Endothelial cell of umbilical vein (primary cell): ENCODE data around the gene CCDC186.

Experiments used
- CTCF ChIP-seq, 2 donors: IDR thresholded peaks; 1 replicate in 1 of 2; 2 replicates in 1 of 2; pipeline ENCODE4 v1.5.1; 2011; ENCODE audit warnings: low read length in 2 of 2, mild to moderate bottlenecking in 2 of 2, moderate library complexity in 2 of 2, control low read depth in 1 of 2, inconsistent platforms in 1 of 2, low read depth in 1 of 2; ENCODE audit not compliant: insufficient read depth in 1 of 2; ENCODE audit errors: extremely low read depth in 1 of 2
- MYC ChIP-seq: IDR thresholded peaks from one replicate; pipeline ENCODE4 v1.6.1; 2011; ENCODE audit warnings: mild to moderate bottlenecking, low read depth, low read length
- POLR2A ChIP-seq: IDR thresholded peaks from 2 replicates; pipeline ENCODE4 v1.6.1; 2012; ENCODE audit warnings: low read depth, mild to moderate bottlenecking, control low read depth, low read length

GRCh38 chr10:114087655-114088054, 86.3 kb downstream of the CCDC186 start:
- TF ChIP-seq CTCF (IDR thresholded peaks at IDR 0.05; ENCODE audit: extremely low read depth in 1 of 2, insufficient read depth in 1 of 2, low read depth in 1 of 2, low read length in 2 of 2) (no peak), POLR2A (no peak), MYC (no peak)
